COLO829 (cell line): ENCODE results near the gene AJM1.
"Not testable (repeated sequence)": the region's sequence is repeated elsewhere in the genome, so short reads cannot be mapped to it uniquely, and the experiment has no call there.

ENCODE experiments used
- DNase-seq: peaks from one replicate; pipeline ENCODE4 v3.0.0; 2012; ENCODE audit warnings: low spot score

Gene AJM1

GRCh38 chr9:136842380-136842948 is at the start of gene AJM1:
TSS of gene AJM1 (plus strand) at chr9:136842478. CDS start at chr9:136844415, 1,937 bp downstream.
- DNase-seq = peak; percentile 62

GRCh38 chr9:136793086-136793946 is 49.0 kb upstream of the AJM1 start:
- DNase-seq = no peak

GRCh38 chr9:136794281-136794999 is 47.8 kb upstream of the AJM1 start:
- DNase-seq = no peak

DNA sequence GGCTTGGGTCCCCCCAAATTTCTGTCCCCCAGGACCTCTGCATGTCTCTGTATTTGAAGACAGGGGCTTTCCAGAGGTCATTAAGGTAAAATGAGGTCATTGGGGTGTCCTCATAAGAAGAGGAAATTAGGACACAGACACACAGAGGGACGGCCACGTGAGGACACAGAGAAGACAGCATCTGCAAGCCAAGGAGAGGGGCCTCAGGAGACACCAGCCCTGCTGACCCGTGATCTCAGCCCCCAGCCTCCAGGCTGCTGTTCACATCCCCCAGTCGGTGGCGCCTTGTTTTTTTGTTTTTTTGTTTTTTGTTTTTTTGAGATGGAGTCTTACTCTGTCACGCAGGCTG is 47.3 kb upstream of the AJM1 start:
- no peak for DNase-seq

GRCh38 chr9:136796238-136796774 is 46.0 kb upstream of the AJM1 start, which contains the start of gene CCDC183:
TSS of gene CCDC183 (plus strand) at chr9:136796338. CDS start at chr9:136796398, 60 bp downstream.
- DNase-seq = no peak

DNA sequence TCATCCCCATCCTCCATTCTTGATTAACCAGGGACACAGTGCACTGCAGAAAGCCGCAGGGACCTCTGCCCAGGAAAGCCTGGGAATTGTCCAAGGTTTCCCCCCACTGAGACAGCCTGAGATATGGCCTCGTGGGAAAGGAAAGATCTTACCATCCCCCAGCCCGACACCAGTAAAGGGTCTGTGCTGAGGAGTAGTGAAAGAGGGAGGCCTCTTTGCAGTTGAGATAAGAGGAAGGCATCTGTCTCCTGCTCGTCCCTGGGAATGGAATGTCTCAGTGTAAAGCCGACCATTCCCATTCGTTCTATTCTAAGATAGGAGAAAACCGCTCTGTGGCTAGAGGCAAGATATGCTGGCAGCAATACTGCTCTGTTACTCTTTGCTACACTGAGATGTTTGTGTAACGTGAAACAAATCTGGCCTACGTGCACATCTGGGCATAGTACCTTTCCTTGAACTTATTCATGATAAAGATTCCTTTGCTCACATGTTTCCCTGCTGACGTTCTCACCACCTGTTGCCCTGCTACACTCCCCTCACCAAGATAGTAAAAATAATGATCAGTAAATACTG is 45.4 kb upstream of the AJM1 start:
- not testable (repeated sequence) for DNase-seq

DNA sequence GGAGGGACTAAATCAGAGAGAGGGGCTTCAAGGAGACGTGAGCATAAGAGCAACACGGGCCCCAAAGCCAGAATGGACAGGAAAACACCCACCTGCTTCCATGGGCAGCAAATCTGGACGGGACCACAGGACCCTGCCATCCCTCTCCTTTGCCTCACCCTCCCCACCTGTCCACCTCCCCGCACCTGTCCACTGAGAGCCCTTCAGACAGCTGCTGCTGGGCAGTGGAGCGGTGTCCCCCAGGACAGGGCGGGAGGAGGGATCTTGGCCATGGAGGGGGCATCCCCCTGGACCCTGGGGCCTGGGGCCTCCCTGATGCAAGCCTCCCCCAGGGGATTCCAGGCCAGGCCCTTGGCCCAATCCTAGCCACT is 43.6 kb upstream of the AJM1 start:
- no peak for DNase-seq

GRCh38 chr9:136799079-136799853 is 43.0 kb upstream of the AJM1 start:
- no peak for DNase-seq

DNA sequence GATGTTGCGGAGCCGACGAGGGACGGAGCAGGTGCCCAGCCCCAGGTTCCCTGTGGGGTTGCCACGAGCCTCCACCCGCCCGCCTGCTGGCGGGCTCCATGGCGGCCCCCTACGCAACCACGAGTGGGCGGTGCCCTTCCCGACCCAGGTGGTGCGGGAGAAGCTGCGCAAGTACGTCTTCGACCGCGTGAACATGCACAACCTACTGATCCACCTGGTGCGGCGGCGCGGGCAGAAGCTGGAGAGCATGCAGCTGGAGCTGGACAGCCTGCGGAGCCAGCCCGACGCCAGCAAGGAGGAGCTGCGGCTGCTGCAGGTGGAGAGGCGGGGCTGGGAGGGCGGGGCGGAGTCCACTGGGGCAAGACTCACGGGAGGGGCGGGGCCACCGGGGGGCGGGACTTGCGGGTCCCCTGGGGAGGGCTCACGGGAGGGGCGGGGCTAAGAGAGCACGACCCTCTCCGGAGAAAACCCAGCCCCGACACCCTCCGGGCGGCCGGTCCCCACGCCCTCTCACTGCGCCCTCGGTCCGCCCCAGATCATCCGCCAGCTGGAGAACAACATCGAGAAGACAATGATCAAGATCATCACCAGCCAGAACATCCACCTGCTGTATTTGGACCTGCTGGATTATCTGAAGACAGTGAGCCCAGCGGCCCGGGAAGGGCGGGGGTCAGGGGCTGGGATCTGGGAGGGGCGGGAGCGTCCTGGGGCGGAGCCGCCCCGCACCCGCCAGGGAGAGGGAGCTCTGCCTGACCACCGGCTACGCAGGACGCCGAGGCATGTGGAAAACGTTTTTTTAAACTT is 42.2 kb upstream of the AJM1 start:
- peak; percentile 71 for DNase-seq

GRCh38 chr9:136802321-136802720 is 40.0 kb upstream of the AJM1 start:
- no peak for DNase-seq

GRCh38 chr9:136803009-136803550 is 39.2 kb upstream of the AJM1 start:
- not testable (repeated sequence) for DNase-seq

GRCh38 chr9:136803551-136804508 is 38.4 kb upstream of the AJM1 start:
- no peak for DNase-seq

GRCh38 chr9:136804509-136805206 is 37.6 kb upstream of the AJM1 start:
- DNase-seq = no peak

- no peak for DNase-seq
Measured at GRCh38 chr9:136805207-136805740, 37.0 kb upstream of the AJM1 start.

DNA sequence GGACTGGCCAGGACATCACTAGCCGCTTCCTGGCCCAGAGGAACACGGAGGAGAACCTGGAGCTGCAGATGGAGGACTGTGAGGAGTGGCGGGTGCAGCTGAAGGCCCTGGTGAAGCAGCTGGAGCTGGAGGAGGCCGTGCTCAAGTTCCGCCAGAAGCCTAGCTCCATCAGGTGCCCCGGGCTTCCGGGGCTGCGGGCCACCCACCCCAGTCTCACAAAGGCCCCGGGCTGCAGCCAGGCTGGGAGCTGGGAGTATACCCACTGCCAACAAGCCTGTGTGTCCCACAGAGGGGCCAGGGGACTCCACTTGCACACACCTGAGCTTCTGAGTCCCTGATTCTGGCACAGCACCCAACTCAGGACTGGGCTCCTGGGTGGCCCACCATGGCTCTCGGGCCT is 36.2 kb upstream of the AJM1 start:
- DNase-seq = no peak

DNA sequence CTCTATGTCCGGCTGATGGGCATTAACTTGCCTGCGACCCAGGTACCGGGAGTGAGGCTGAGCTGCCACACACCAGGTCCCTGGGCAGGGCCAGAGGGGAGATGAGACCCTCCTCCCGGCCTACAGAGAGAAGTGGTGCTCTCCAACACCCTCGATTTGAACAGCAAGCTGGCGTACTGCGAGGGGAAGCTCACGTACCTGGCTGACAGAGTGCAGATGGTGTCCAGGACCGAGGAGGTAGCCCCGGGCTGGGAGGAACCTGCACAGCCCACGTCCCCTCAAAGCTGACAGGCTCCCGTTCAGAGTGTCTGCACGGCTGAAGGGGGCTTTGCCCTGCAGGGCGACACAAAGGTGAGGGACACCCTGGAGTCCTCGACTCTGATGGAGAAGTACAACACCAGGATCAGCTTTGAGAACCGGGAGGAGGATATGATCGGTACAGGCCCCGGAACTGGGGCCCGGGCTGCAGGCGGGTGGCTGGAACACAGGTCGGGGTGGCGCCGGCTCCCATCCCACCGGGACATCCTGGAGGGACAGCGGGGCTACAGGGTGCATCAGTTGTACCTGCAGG is 35.6 kb upstream of the AJM1 start:
- DNase-seq = no peak

DNA sequence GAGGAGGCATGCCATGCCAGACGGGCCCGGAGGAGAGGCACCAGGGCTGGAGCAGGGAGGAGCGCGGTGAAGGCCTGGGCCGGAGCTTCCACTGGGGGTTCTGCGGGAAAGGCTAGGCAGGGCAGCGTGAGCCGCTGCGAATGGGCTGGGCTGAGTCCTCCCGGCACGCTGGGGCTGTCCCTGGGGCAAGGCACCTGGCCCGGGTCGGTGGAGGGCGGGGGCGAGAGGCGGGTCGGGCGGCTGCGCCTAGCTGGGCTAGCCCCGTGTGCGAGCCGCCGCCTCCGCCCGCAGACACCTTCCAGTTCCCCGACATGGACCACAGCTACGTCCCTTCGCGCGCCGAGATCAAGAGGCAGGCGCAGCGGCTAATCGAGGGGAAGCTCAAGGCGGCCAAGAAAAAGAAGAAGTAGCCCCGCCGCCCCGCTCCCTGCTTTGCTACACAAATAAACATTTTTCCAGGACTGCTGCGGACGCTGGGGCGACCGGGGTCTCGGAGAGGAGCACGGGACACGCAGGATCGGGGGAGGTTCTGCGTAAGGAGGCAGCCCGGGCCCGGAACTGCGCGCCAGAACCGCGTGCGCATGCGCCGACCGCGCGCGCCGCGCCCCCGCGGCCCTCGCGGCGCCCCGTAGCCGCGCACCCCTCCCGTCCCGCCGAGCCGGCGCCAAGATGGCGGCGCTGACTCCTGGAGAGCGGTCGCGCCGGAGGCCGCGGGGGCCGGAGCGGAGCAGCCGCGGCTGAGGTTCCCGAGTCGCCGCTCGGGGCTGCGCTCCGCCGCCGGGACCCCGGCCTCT is 34.8 kb upstream of the AJM1 start, which contains the start of gene RABL6:
RABL6 (plus strand) TSS at position 668 of the 794 bp plus-strand sequence. CDS start 249 bp downstream, outside the sequence.
- peak; percentile 92 for DNase-seq
